Measurements from ENCODE around the gene CDH26.

DNA sequence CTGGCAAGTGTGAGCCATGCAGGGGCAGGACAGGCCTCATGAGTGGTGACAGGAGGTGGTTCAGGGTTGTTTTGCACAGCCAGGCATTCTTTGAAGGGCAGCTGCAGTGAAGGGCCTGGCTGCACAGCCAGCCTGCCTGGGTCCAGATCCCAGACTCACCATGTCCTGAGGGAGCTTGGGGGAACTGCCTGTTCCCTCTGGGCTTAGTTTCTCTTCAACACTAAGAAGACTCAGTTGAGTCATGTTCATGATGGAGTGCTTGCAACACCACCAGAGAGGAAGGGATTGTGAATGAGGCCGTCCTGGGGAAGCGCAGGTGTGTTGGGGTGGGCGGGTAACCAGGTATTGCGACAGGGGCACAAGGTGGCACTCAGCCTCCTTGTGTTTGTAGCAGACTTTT is 102.4 kb downstream of the CDH26 start:
- TF ChIP-seq GATA3 (IDR thresholded peaks at IDR 0.05; ENCODE audit: low read depth, low read length) (no peak), GATA2 (IDR thresholded peaks at IDR 0.05; ENCODE audit: low read depth, low read length) (no peak)

Measured in SH-SY5Y (cell line).